GM12892 (cell line): ENCODE data around the gene ARFGEF3.

Source experiments
- DNase-seq: peaks from one replicate; pipeline ENCODE4 v3.0.0; 2011; ENCODE audit not compliant: insufficient read length
- FAIRE-seq: peaks from 2 replicates; lab custom pipeline; 2011; peaks lifted over from hg19 to GRCh38; lab: Jason Lieb, UNC
- POLR2A ChIP-seq: IDR thresholded peaks from 2 replicates; pipeline ENCODE4 v1.6.1; 2011; ENCODE audit warnings: low read depth, low read length, control low read depth
- POLR2AphosphoS5 ChIP-seq: IDR thresholded peaks from 2 replicates; pipeline ENCODE4 v1.6.1; 2011; ENCODE audit warnings: low read depth, low read length, control low read depth
- TAF1 ChIP-seq: IDR thresholded peaks from 2 replicates; pipeline ENCODE4 v1.6.1; 2011; ENCODE audit warnings: low read depth, mild to moderate bottlenecking, control low read depth, low read length, borderline replicate concordance

Gene ARFGEF3

DNA sequence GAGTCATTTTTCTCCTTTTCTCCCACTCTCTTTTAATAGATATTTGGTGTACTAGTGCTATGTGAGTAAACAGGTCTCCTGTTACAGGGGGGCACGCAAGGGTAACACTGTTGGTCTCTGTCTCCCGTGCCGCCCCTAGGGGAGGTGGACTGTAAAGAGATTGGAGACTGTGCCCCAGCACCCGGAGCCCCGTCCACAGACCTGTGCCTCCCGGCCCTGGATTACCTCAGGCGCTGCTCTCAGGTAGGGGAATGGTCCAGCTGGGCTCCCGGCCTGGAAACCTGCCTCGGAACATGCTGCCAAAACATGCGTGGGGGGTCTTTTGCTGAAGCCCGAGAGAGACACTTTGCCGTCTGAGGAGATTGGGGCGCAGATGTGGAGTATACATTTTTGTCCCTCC is 149.5 kb downstream of the ARFGEF3 start:
- no peak for DNase-seq

DNA sequence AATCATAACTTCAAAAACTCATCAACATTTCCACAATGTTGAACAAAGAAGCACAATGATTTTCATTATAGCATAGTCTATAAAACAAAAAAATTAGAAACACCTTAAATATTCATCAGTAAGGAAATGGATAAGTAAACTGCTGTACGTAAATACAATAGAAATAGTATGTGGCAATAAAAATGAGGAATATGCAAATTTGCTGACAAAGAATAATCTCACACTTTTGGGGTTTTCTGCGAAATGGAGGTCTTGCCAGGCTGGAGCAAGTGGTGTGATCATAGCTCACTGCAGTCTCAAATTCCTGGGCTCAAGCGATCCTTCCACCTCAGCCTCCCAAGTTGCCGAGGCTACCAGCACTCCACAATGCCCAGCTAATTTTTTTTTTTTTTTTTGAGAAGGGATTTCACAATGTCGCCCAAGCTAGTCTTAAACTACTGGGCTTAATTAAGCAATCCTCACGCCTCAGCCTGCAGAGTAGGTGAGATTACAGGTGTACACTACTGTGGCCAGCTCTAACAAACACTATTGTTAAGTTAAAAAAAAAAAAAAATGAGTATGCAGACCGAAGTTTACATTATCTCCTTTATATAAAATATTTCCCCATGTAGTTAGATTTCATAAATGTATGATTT is 157.1 kb downstream of the ARFGEF3 start:
- no peak for TF ChIP-seq POLR2AphosphoS5
- no peak for TF ChIP-seq TAF1
- TF ChIP-seq POLR2A = no peak
- FAIRE-seq (no peak), DNase-seq (no peak)

More for the DNA sequence above, 149.5 kb downstream of the ARFGEF3 start:
- TF ChIP-seq TAF1 (no peak), POLR2A (no peak), POLR2AphosphoS5 (no peak)
- no peak for FAIRE-seq

DNA sequence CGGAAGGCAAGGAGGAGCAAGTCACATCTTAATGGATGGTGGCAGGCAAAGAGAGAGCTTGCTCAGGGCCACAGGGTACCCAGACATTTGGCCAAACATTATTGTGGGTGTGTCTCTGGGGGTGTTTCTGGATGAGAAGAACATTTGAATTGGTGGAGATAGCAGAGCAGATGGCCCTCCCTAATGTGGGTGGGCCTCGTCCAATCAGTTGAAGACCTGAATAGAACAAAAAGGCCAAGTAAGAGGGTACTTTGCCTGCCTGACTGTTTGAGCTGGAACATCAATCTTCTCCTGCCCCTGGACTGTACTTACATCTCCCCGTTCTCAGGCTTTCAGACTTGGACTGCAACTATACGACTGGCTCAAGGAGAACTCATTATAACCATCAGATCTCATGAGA is 160.2 kb downstream of the ARFGEF3 start:
- DNase-seq = no peak
- FAIRE-seq = no peak
- TF ChIP-seq TAF1 (no peak), POLR2A (no peak), POLR2AphosphoS5 (no peak)

DNA sequence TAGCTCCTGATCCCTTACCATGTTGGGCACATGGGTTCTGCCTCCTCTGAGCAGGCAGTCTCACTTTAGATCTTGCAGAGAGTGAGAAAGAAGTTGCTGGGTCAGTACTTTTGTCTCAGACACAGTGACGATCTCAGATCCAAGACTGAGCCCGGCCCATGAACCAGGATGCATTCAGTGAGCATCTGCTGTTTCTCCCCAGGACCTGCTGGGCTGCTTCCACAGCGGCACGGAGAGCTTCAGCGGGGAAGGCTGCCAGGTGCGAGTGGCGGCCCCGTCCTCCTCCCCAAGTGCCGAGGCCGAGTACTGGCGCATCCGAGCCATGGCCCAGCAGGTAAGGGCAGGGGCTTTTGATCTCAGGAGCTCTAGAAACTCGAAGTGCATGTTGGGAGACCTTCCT is 162.1 kb downstream of the ARFGEF3 start:
- FAIRE-seq = no peak
- TF ChIP-seq POLR2AphosphoS5 (no peak), POLR2A (no peak), TAF1 (no peak)
- no peak for DNase-seq

DNA sequence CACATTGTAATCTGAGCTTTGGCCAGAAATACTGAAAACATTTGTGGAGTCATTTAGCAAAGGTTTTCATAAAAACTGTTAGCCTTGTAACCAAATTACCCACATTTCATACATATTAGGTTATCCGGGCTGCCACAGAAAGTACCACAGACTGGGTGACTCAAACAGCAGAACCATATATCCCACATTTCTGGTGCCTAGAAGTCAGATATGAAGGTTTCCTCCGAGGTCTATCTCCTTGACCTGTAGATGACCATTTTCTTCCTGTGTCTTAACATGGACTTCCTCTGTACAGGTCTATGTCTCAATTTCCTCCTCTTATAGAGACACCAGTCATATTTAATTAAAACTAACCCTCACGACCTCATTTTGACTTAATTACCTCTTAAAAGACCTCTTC is 166.5 kb downstream of the ARFGEF3 start:
- no peak for TF ChIP-seq POLR2AphosphoS5
- TF ChIP-seq POLR2A = no peak
- no peak for TF ChIP-seq TAF1
- FAIRE-seq (no peak), DNase-seq (no peak)

DNA sequence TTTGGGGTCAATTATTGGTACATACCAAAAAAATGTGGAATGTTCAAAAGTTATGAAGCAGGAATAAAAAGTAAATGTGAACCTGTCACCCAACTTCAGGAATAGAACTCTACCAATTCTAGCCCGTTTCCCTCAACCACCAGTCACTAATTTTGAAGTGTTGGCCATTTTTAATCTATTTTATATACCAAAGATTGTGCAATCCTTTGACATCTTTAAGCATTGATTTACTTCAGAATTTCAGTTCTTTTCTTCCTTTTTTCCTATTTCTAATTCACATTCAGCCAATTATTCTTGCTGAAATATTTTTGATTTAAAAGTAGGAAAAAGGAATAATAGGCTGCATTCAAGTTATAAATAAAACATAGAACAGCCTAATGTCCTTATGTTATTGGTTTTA is 169.0 kb downstream of the ARFGEF3 start:
- DNase-seq (no peak), FAIRE-seq (no peak)
- TF ChIP-seq POLR2A = no peak
- no peak for TF ChIP-seq TAF1
- TF ChIP-seq POLR2AphosphoS5 = no peak

DNA sequence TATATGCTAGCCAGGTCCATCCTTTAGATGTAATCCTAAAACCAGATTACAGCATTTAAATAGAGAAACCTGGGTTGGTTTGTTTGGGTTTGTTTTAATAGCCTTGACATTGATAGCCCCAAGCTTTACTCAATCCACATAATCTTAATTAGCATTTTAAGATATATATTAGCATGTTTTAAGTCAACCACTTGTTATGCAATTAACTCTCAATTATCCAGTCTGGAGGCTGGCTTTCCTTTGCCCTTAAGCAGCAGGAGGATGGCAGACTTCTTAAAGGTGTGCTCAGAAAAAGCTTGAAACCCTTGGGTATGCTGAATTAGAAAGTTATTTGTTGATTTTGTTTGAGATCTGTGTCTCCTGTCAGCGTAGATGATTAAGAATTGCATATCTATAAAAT is 169.7 kb downstream of the ARFGEF3 start:
- TF ChIP-seq POLR2A (no peak), POLR2AphosphoS5 (no peak), TAF1 (no peak)
- no peak for DNase-seq
- no peak for FAIRE-seq

DNA sequence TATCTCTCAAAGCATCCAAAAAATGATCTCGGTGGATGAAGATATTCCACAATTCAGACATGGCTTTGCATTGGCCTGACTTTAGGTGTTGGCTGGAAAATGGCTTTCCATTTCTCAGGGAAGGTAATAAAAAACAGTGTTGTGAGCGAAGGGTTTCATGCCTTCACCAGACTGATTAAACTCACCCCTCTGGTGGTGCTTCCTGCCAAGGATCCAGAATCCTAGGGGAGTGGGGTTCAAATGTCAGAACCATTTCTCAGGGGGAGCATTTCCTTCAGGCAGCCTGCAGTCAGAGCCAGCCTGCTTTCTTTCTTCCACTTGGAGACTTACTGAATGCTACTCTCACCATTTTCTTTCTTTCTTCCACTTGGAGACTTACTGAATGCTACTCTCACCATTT is 170.2 kb downstream of the ARFGEF3 start:
- DNase-seq = no peak
- no peak for TF ChIP-seq POLR2AphosphoS5
- TF ChIP-seq POLR2A = no peak
- no peak for TF ChIP-seq TAF1
- FAIRE-seq = no peak

DNA sequence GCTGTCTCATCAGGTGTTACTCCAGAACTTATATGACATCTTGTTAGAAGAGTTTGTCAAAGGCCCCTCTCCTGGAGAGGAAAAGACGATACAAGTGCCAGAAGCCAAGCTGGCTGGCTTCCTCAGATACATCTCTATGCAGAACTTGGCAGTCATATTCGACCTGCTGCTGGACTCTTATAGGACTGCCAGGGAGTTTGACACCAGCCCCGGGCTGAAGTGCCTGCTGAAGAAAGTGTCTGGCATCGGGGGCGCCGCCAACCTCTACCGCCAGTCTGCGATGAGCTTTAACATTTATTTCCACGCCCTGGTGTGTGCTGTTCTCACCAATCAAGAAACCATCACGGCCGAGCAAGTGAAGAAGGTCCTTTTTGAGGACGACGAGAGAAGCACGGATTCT is 172.3 kb downstream of the ARFGEF3 start:
- no peak for TF ChIP-seq POLR2A
- TF ChIP-seq TAF1 = no peak
- TF ChIP-seq POLR2AphosphoS5 = no peak
- DNase-seq (no peak), FAIRE-seq (no peak)

DNA sequence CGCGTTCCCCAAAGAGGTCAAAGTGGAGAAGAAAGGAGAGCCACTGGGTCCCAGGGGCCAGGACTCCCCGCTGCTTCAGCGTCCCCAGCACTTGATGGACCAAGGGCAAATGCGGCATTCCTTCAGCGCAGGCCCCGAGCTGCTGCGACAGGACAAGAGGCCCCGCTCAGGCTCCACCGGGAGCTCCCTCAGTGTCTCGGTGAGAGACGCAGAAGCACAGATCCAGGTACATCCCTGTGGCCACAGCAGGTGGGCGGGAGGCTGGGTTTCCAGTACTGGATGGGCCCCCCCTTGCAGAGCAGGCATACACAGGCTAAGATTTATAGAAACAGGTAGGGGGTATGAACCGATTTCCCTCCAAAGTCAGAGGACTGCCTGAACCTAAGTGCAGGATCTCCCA is 173.2 kb downstream of the ARFGEF3 start:
- DNase-seq (no peak), FAIRE-seq (no peak)
- TF ChIP-seq TAF1 (no peak), POLR2A (no peak), POLR2AphosphoS5 (no peak)

DNA sequence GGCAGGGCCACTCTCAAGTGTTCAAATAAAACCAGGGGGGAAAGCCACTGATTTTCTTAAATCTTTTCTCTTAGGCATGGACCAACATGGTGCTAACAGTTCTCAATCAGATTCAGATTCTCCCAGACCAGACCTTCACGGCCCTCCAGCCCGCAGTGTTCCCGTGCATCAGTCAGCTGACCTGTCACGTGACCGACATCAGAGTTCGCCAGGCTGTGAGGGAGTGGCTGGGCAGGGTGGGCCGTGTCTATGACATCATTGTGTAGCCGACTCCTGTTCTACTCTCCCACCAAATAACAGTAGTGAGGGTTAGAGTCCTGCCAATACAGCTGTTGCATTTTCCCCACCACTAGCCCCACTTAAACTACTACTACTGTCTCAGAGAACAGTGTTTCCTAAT is 174.5 kb downstream of the ARFGEF3 start:
- TF ChIP-seq POLR2A (no peak), TAF1 (no peak), POLR2AphosphoS5 (no peak)
- DNase-seq = no peak
- no peak for FAIRE-seq

DNA sequence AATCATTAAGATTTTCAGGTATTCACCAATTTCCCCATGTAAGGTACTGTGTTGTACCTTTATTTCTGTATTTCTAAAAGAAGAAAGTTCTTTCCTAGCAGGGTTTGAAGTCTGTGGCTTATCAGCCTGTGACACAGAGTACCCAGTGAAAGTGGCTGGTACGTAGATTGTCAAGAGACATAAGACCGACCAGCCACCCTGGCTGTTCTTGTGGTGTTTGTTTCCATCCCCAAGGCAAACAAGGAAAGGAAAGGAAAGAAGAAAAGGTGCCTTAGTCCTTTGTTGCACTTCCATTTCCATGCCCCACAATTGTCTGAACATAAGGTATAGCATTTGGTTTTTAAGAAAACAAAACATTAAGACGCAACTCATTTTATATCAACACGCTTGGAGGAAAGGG is 175.3 kb downstream of the ARFGEF3 start:
- FAIRE-seq = no peak
- no peak for DNase-seq
- TF ChIP-seq POLR2A (no peak), TAF1 (no peak), POLR2AphosphoS5 (no peak)

DNA sequence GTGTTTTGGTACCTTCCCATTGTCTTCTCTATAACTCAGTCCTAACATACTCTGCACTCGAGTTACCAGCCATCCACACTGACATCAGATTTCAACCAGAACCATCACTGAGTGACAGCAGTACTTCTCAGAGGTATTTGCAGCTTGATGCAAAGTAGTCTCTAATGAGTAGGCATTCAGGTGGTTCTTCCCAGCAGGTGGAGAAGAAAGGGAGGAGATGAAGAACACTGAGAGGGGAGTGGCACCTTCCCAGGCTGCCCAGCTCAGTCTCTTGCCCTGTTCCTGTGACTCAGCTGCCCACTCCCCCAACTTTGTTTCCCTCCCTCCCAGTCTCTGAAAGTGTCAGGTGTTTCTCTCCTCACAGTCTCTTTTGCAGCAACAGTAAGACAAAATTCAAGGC is 177.3 kb downstream of the ARFGEF3 start:
- FAIRE-seq (no peak), DNase-seq (no peak)
- TF ChIP-seq POLR2A = no peak

DNA sequence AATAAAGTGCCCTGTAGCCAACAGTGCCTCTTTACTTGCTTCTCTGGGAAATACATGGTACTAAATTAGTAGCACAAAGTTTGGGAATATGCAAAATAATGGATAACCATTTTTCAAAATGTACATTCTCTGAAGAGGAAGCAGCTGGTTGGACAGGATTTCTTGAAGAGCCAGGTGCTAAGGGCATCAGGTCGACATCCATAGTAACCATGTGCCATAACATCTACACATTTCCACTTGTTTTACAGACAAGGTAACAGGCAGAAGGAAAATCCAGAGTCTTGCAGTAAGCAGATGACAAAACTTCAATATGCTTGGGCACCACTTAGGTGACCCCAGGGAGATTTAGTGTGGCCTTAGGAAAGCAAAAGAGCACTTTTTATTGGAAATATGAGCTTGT is 179.4 kb downstream of the ARFGEF3 start:
- no peak for DNase-seq
- no peak for FAIRE-seq
- TF ChIP-seq POLR2A = no peak
- no peak for TF ChIP-seq POLR2AphosphoS5
- no peak for TF ChIP-seq TAF1
